ENCODE results near the gene ABHD12B.

- TF ChIP-seq TAF1 (IDR thresholded peaks at IDR 0.05; ENCODE audit: borderline replicate concordance, insufficient read depth, low read length) (no peak), POLR2AphosphoS5 (IDR thresholded peaks at IDR 0.05; ENCODE audit: low read depth, low read length) (no peak)
Measured at GRCh38 chr14:50836515-50836914, 35.3 kb upstream of the ABHD12B start.
